Measurements from ENCODE around the gene FRAS1.
A peak's percentile ranks its signal among the peaks of the same experiment; 100 is the strongest.
"Not testable (repeated sequence)": the region's sequence is repeated elsewhere in the genome, so short reads cannot be mapped to it uniquely, and the experiment has no call there.

FRAS1 gene, protein sequence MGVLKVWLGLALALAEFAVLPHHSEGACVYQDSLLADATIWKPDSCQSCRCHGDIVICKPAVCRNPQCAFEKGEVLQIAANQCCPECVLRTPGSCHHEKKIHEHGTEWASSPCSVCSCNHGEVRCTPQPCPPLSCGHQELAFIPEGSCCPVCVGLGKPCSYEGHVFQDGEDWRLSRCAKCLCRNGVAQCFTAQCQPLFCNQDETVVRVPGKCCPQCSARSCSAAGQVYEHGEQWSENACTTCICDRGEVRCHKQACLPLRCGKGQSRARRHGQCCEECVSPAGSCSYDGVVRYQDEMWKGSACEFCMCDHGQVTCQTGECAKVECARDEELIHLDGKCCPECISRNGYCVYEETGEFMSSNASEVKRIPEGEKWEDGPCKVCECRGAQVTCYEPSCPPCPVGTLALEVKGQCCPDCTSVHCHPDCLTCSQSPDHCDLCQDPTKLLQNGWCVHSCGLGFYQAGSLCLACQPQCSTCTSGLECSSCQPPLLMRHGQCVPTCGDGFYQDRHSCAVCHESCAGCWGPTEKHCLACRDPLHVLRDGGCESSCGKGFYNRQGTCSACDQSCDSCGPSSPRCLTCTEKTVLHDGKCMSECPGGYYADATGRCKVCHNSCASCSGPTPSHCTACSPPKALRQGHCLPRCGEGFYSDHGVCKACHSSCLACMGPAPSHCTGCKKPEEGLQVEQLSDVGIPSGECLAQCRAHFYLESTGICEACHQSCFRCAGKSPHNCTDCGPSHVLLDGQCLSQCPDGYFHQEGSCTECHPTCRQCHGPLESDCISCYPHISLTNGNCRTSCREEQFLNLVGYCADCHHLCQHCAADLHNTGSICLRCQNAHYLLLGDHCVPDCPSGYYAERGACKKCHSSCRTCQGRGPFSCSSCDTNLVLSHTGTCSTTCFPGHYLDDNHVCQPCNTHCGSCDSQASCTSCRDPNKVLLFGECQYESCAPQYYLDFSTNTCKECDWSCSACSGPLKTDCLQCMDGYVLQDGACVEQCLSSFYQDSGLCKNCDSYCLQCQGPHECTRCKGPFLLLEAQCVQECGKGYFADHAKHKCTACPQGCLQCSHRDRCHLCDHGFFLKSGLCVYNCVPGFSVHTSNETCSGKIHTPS (N-terminal part only)

DNA sequence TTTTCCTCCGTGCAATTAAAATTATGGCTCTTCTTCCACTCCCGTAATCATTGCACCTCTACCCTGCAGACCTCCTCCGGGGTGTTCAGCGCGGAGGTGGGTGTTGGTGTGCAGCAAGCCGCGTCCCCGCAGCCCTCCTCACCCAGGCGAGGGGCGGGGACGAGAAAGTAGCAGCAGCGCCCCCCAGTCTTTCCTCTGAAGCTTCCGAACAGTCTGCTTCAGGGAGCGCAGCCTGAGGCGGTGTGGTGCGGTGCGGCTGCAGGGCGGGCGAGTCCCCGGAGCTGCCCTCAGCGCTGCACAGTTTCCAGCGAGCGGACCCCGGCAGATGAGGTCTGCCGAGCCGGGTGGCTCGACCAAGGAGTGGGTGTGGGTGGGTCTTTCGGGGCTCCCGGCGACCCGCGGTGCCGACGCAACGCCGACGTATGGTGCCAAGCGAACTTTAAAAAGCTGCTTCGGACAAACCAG, at the start of gene FRAS1:
Gene FRAS1 (plus strand): TSS at position 189 of the 465 bp plus-strand sequence. CDS start 687 bp downstream, outside the sequence.
- peak; percentile 5 for DNase-seq

DNA sequence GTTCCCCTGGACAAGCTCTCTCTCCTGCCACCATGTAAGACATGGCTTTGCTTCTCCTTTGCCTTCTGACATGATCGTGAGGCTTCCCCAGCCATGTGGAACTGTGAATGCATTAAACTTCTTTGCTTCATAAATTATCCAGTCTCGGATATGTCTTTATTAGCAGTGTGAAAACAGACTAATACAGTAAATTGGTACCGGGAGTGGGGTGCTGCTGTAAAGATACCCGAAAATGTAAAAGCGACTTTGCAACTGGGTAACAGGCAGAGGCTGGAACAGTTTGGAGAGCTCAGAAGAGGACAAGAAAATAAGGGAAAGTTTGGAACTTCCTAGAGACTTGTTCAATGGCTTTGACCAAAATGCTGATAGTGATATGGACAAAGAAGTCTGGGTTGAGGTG, 46.1 kb upstream of the FRAS1 start:
- DNase-seq, result not testable (repeated sequence)

DNA sequence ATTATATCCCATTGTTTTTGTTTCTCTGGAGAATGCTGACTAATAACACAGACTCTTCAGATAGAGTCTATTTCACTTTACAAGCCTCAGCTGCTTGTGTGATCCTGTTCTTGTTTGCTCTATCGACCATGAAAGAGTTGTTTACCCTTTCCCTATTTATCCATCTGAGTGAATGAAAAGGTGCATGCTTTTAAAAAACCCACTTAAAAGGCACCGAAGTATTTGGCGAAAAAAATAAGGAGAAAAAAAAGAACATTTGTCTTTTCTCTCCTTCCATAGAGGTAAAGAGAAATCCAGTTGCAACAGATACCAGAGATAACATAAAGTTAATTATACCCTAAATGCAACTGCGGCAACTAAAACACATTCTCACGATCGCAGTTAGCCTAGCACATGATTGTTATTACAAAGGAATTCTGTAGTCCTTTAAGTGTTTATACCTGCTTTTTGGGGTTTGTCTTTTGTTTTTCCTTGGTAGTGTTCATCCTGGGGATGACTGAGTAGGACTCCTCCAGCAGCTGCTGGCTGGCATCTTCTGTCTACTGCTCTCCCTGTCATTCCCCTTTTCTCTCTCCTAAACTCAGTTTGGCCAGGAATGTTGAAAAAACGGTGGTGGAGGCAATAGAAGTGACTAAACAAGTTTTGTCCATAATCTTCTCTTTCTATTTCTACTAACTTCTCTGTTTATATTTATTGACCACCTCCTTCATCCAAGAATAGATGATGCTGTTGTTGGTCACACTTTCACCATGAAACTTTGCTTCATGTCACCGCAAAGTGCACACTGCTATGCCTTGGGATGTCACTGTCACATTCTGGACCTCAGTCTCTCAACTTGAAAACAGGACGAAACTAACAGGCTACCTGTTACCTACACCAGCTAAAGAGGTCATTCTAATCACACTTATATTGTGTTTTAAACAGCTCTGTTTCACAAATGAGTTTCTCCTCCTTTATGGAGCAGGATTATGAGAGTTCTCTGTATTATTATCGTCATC, 41.9 kb upstream of the FRAS1 start:
- DNase-seq, result no peak

DNA sequence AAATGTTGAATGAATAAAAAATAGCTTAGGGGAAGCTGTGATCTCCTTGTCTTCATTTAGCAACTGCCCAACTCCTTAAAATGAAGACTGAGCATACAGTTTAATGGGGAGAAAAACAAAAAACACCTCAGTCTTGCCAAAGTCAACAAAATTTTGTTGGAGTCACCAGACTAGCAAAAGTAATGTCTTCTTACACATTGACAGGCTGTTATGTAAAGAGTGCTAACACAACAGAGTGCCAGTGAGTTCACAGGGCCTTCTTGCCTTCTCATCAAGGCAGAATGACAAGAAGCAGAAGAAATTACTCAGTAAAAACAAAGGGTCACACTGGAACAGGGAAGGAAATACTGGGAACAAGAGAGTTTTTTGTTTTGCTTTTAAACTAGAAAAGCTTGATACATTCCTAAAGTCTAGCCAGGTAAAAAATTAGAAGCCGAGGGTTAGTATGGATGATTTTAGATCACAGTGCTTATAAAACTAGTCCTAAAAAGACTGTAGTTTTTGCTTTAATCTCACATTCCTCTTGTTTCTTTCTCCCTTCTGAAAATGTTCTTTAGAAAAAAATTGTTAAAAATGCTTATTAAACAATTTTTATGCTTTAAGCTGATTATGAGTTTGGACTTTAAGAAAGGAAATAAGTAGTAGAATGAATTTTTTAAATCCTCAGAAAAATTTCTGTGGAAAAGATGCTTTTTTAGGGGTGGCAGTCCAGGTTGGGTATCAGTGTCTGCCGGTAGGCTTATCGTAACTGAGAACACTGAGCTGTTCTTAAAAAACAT, 38.7 kb upstream of the FRAS1 start:
- DNase-seq, result no peak

DNA sequence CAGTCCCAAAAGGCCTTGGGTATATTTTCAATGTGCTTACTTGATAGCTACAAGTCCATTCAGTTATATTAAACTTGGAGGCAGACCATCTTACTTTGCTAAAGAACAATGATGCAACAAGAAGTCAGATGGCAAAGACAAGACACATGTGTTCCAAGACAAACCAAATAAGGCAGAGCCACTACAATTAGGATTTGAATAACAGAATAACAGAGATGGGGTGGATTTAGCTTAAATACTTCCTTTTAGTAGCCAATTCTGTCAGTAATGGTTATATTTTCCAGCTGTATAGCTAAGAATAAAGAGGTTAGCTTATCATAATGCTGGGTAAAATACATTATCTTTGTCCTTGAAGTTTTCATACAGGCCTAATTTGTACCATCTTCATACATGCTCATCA, 37.7 kb upstream of the FRAS1 start:
- no peak for DNase-seq

DNA sequence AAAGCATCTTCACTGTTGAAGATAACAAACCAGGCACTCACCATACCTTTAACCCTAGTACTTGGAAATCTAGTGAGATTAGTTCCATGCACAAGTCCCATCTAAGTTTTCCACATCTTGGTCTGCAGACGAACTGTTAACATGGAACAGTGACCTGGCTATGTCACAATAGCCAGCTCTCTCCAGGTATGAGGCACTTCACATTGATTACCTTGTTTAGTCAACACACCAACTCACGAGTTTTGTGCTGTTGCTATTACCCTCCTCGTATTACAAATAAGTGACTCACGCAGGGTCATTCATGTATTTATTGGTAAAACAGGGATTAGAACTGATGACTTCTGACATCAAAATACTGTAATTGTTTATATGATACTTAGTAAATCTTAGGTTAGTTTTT, 36.4 kb upstream of the FRAS1 start:
- no peak for DNase-seq

DNA sequence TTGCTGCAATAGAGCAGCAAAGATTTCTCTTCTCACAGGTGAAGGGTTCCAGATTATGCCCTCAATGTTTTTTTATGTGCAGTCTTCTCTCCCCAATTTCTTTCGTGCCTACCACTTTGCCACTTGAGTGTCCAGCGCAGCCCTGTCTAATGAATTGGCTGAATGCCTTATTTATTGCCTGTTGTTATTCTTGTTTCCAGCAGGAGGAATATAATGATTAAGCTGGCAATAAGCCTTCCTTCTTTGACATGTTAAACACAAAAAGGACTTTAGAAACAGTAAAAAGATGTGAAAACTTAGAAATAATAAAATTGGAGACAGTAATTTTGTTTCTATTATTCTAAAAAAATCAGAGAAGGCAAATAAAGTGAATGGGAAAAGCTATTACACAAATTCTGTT, 34.6 kb upstream of the FRAS1 start:
- DNase-seq, result no peak

DNA sequence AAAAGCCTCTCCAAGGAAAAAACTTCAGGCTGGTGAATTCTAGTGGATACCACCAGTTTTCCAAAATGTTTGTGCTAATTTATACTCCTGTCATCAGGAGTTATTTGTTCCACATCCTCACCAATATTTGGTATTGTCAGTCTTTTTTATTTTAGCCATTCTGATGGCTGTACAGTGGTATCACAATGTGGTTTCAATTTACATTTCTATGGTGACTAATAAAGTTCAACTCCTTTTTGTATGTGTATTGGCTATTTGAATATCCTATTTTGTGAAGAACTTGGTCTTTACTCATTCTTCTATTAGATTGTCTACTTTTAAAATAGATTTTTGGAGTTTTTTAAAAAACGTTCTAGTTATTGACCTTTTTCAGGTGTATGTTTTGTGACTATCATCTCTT, 33.0 kb upstream of the FRAS1 start:
- no peak for DNase-seq

DNA sequence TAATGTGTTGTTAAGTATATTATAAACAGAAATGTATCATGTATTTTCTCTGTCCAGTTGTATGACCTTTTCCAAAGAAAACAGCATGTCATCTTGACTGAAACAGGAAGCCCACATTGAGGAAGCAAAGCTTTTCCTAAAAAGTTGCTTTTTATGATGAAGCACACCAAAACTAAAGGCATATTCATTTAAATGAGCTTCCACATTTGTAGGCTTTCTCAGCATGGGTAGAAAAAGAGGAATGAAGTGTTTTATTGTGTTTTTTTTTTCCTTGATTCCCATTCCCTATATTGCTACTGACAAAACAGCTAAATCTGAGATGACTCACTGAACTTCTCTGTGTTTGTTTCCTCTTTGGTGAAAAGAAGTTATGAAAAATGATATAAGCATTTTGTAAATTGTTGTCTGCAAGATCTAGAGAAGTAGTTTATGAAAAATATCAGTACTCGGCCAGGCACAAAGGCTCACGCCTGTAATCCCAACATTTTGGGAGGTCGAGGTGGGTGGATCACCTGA, 32.5 kb upstream of the FRAS1 start:
- no peak for DNase-seq

DNA sequence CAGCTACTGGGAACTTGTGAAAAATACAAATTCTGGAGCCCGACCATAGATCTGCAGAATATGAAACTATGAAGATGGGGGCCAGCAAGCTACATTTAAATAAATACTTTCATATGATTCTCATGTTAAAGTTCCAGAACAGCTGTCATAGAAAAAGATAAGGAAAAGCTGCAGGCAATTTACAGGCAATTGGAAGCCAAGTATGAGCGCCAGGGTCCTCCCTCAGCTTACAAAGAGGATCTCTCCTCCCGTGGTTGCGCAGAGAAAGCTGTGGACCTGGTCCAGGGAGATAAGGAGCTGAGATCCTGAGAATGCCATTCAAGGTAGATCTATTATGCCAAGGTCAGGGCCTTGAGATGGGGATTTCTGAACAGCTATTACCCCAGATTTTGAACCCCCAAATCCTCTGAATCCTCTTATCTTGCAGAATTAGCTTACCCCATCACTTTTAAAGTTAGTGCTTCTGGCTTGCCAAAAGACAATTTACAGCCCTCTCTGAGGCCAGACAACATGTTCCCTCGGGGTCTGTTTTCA, 25.6 kb upstream of the FRAS1 start:
- DNase-seq, result no peak

DNA sequence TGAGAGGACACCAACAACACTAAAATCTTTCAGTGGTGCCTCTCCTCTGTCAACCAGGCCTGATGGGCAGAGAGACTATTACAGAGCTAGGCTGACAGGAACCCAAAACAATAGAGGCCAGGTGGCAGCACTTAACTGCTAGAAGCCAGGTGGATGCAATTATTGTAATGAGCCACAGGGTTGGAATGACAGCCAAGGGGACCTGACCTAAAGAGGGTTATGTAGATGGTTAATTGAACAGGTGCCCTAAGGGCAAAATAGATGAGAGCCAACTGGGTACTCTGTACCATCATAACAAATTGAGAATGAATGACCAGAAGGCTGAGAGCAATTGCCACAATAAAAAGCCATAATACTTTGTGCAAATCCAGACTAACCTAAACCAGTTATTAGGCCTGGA, 24.7 kb upstream of the FRAS1 start:
- no peak for DNase-seq

DNA sequence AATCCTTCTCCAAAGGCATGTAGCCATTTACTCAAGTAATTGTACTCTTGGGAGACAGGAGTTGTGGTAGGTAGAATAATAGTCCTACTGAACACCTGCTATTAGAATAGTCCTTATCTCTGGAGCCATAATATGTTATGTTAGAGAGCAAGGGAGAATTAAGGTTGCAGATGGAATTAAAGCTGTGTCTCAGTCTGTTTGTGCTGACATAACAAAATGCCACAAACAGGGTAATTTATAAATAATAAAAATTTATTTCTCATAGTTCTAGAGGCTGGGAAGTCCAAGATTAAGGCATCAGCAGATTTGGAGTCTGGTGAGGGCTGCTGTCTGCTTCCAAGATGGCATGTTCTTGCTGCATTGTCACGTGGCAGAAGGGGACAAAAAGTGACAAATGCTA, 24.2 kb upstream of the FRAS1 start:
- DNase-seq, result no peak

DNA sequence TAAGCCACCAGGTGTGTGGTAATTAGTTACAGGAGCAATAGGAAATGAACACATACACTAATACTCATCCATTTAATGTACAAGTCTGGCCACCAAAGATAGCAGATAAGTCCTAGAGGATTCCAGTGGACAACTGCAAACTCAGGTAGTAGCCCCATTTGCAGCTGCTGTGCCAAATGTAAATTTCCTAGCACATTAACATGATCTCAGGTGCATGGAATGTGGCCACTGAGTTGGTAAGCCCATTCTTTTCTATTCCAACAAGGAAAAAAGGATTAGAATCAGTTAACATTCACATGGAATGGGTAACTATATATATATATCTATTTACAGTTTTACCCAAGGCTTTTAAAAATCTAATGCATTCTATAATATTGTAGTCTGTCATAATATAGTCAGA, 23.3 kb upstream of the FRAS1 start:
- DNase-seq, result no peak

DNA sequence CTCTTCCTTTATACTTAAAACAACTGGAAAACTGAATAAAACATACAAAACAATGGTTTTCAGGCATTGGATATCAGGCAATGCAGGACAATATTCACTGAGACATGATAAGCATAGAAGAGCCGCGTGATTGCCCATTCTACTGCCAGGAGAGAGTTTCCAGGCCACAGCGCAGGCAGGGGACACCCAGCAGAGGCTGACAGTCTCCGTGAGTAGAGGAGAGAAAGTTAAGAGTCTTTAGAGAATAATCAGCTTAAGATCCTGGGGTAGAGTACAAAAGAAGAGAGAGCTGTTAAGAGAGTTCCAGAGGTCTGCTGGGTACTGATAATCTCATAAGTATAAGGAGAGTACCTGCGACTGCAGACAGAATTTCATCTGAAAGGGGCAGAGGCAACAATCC, 18.4 kb upstream of the FRAS1 start:
- DNase-seq, result no peak

DNA sequence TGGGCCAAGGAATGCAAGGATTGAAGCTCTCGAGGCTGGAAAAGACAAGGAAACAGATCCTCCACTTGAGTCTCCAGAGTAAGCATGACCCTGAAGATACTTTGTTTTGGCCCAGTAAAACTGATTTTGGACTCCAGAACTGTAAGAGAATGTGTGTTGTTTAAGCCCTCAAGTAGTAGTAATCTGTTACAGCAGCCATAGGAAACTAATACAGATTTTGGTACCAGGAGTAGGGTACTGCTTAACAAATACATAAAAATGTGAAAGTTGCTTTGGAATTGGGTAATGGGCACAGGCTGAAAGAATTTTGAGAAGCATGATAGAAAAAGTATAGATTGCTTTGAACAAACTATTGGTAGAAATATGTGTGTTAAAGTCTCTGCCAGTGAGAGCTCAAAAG, 17.4 kb upstream of the FRAS1 start:
- no peak for DNase-seq

DNA sequence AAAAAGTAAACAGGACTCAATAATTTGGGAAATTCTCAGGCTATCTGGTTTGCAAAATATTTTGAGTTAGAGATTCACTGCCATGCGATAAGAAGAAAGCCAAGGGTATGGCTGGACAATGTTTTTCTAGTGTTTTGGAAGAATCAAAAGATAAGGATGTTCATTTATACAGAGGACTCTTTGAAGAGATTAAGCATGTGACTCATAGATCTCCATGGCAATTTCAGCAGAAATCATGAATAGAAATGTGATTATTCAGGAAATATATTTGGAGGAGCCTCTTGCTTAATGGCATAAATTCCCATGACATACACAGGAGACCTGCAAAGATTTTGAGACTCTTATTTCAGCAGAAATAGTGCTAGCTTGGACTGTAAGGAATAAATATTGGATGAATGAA, 16.7 kb upstream of the FRAS1 start:
- no peak for DNase-seq

DNA sequence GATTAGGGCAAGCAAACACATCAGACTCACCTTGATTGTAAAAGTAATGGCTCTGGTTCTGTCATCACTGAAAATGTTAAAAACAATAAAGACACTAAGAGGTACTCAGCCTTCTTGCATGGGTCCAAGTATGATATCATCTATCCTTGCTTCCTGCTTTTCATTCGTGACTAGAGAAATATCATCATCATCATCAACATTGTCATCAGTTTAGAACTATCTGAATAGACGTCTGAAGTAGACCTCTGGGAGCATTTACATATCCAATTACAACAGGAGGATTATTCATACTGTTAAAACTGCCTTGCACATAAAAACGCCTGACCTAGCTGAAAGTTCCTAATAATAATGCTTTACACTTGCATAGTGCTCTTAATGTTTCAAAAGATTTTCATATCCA, 9.8 kb upstream of the FRAS1 start:
- no peak for DNase-seq

DNA sequence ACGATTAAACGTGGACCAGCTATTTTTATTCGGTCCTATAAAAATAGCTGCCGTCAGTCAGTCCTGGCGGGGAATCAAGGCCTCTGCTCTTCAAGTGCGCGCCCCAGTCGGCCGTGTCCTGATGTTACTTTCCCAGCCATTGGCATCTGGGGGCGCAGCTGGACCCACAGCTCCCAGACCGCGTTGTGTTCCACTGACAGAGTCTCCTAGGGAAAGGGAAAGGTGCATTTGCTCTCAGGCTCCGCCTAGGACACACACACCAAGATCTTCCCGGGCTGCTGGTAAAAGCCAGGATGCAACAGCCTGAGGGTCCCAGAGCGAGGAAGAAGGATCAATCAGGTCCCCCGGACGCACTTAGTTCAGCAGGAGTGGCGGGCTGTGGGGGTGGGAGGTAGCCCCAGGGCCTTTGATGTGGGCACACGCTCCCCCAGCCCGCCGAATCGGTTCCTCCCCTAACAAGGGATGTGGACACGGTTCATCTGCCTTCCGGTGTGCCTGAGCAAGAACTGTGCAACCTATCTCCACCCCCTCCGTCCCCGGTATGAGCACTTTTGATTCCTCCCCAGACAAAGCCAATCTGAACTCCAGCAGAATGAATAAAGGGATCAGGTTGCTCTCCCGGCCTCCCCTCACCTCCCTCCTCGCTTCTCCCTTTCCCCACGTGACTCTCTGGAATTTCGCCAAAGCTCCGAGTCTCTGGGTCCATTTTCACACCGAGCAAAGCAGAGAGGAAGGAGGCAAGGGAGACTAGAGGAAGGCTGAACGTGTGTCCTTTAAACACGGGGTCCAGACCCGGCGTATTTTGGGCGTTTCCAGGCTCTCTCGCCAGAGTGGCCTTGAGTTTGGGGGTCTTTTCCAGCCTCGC, 626 bp upstream of the FRAS1 start:
- DNase-seq, result peak; percentile 28

DNA sequence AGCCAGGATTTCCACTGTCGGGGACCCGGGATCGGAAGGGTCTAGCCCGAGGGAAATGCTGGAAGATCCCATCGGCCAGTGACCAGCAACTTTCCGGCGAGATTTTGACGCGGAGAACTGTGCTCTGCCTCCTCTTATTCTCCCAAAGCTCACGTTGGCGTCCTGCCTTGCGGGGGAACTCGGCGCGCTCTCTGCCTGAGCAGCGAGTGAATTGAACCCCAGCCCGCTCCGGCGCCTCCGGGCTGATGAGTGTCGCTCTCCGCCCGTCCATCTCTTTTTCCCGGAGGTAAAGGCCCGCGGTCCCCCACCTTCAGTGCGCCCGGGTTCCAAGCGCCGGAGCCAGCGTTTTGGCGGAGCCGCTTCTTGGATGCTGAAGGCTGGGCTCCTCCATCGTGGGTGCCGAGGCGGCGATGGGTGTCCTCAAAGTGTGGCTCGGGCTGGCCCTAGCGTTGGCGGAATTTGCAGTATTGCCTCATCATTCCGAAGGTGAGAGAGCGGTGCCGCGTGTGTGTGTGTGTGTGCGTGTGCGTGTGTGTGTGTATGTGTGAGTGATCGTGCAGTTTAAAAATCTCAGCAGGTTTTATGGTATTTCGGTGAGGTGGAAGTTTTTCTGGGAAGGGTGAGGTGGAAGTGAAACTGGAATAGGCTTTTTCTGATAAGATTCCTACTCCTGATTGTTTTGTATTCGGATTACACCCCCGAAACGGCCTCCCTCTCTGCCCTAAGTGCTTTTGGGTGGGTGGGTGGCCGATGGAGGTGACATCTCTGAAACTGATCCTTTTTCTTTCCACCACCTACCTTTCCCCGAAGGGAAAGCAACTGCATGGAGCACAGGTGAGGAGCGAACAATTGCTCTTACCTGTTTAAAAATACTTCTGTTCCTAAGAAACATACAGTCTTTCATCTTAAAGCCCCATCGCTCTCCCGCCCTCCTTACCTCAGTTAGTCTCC, 752 bp downstream of the FRAS1 start:
- peak; percentile 40 for DNase-seq

Data from activated CD4-positive, alpha-beta T cell treated with anti-CD3 and anti-CD28 coated beads, Interleukin-2, Interleukin-6, amounts not matched to agents 100 ng/mL and 50 ng/mL, durations not matched to agents 16 hours and 8 hours (primary cell).